K562 (cell line): Measurements from ENCODE around the gene TXNDC15. TPM values are rescaled to one million over a fixed set of nuclear protein-coding genes. Genes with fewer than 3 reads are reported as not detected.

ENCODE experiments used
- ARID3A ChIP-seq: IDR thresholded peaks from 2 replicates; pipeline ENCODE4 v1.6.1; 2012; ENCODE audit warnings: low read depth, low read length, improper control_type of control experiment, borderline replicate concordance
- ARNT ChIP-seq, 2 experiments: fragments of 450-650 bp; IDR thresholded peaks; 2 replicates each; pipeline ENCODE4 v1.6.1; 2016; ENCODE audit warnings: mild to moderate bottlenecking in 1 of 2
- BACH1 ChIP-seq: fragments of 200-800 bp; sonication (Bioruptor generic); IDR thresholded peaks from 2 replicates; pipeline ENCODE4 v1.6.1; 2016; ENCODE audit warnings: missing genetic modification characterization, missing compliant biosample characterization
- BRCA1 ChIP-seq, 2 experiments: fragments of 450-650 bp in 1 of 2; sonication (generic) in 1 of 2; formaldehyde crosslinking in 1 of 2; IDR thresholded peaks; 2 replicates each; pipeline versions ENCODE4 v1.5.0 to v1.6.1; 2017 to 2020; ENCODE audit warnings: mild to moderate bottlenecking in 1 of 2, missing genetic modification reagents in 1 of 2
- CEBPB ChIP-seq: fragments of 450-650 bp; IDR thresholded peaks from 2 replicates; pipeline ENCODE4 v1.6.1; 2016; ENCODE audit warnings: missing genetic modification characterization, missing compliant biosample characterization
- HNRNPUL1 ChIP-seq: fragments of 200-400 bp; formaldehyde crosslinking; IDR thresholded peaks from 2 replicates; pipeline ENCODE4 v1.6.1; 2017; ENCODE audit warnings: low read length
- HSF4 ChIP-seq: fragments of 250-450 bp; sonication (Bioruptor Pico); IDR thresholded peaks from 2 replicates; pipeline ENCODE4 v2.1.2; 2022; ENCODE audit warnings: mild to moderate bottlenecking, moderate library complexity, borderline replicate concordance
- JUND ChIP-seq, 2 experiments: IDR thresholded peaks; 2 replicates in 1 of 2; 3 replicates in 1 of 2; pipeline ENCODE4 v1.6.1; 2011; ENCODE audit warnings: borderline replicate concordance in 2 of 2, low read depth in 2 of 2, low read length in 2 of 2, improper control_type of control experiment in 1 of 2, missing biosample characterization in 1 of 2, missing genetic modification characterization in 1 of 2, missing genetic modification reagents in 1 of 2
- MAX ChIP-seq: sonication (generic); formaldehyde crosslinking; IDR thresholded peaks from 2 replicates; pipeline ENCODE4 v1.9.0; 2022; ENCODE audit warnings: mild to moderate bottlenecking, missing genetic modification reagents
- PTBP1 ChIP-seq: fragments of 200-400 bp; formaldehyde crosslinking; IDR thresholded peaks from 2 replicates; pipeline ENCODE4 v1.6.1; 2017; ENCODE audit warnings: low read depth, low read length
- SMAD3 ChIP-seq: fragments of 450-650 bp; formaldehyde crosslinking; conservative IDR thresholded peaks from 2 replicates; pipeline ENCODE4 v1.4.0; 2020; ENCODE audit warnings: mild to moderate bottlenecking
- SUPT5H ChIP-seq: fragments of 450-650 bp; IDR thresholded peaks from 2 replicates; pipeline ENCODE4 v1.6.1; 2016
- TEAD4 ChIP-seq, 2 experiments: sonication (generic) in 1 of 2; formaldehyde crosslinking in 1 of 2; IDR thresholded peaks; 2 replicates each; pipeline versions ENCODE4 v1.6.1 to v1.8.0; 2012 to 2022; ENCODE audit warnings: borderline replicate concordance in 1 of 2, inconsistent platforms in 1 of 2, low read length in 1 of 2, mild to moderate bottlenecking in 1 of 2, missing genetic modification reagents in 1 of 2
- ZBTB49 ChIP-seq: sonication (generic); formaldehyde crosslinking; IDR thresholded peaks from 2 replicates; pipeline ENCODE4 v1.8.0; 2022; ENCODE audit warnings: missing genetic modification reagents, mild to moderate bottlenecking, borderline replicate concordance
- ZBTB9 ChIP-seq: fragments of 450-650 bp; formaldehyde crosslinking; IDR thresholded peaks from 2 replicates; pipeline ENCODE4 v1.4.0; 2020; ENCODE audit warnings: mild to moderate bottlenecking, moderate library complexity
- ZNF444 ChIP-seq: fragments of 250-450 bp; sonication (Bioruptor Pico); IDR thresholded peaks from 2 replicates; pipeline ENCODE4 v1.4.0; 2020; ENCODE audit warnings: mild to moderate bottlenecking, moderate library complexity
- polyA plus RNA-seq, 8 experiments: library from polyadenylated mRNA; depleted of rRNA in 4 of 8; stranded (reverse) in 5 of 8; unstranded in 3 of 8; fragments of >200 nt; fragmentation: Nextera tagmentation in 2 of 8; fragmentation: Illumina TruSeq in 1 of 8; extraction: Ambion mirVana in 2 of 8; extraction: Trizol in 1 of 8; gene quantifications; 2 replicates each; pipeline versions ENCODE4 v1.2.1 to v1.2.3, GENCODE V29; 2011 to 2014; ENCODE audit warnings: inconsistent platforms in 1 of 8, missing spikeins in 1 of 8
- total RNA-seq, 7 experiments: library from RNA; depleted of rRNA in 6 of 7; stranded (reverse); fragments of >200 nt in 6 of 7; fragmentation: Illumina TruSeq in 2 of 7; extraction: Trizol in 2 of 7; gene quantifications; 2 replicates each; pipeline versions ENCODE4 v1.2.1 to v1.2.3, GENCODE V29; 2011 to 2021; ENCODE audit warnings: low replicate concordance in 1 of 7
- TF ChIP-seq, protein P1 (sequence below): sonication (generic); formaldehyde crosslinking; IDR thresholded peaks from 2 replicates; pipeline ENCODE4 v1.8.1; 2023; ENCODE audit warnings: mild to moderate bottlenecking, missing genetic modification reagents, moderate library complexity
- TF ChIP-seq, protein P2 (sequence below): fragments of 250-450 bp; sonication (Bioruptor Pico); IDR thresholded peaks from 2 replicates; pipeline ENCODE4 v1.4.0; 2020; ENCODE audit warnings: borderline replicate concordance

TXNDC15 gene
- total and polyA plus RNA-seq, 9 of the 15 experiments (the other 6 are each of a cell fraction or from before 2014, with no cell fraction given), result 3.0 to 15.4 (median 12.3) TPM

DNA sequence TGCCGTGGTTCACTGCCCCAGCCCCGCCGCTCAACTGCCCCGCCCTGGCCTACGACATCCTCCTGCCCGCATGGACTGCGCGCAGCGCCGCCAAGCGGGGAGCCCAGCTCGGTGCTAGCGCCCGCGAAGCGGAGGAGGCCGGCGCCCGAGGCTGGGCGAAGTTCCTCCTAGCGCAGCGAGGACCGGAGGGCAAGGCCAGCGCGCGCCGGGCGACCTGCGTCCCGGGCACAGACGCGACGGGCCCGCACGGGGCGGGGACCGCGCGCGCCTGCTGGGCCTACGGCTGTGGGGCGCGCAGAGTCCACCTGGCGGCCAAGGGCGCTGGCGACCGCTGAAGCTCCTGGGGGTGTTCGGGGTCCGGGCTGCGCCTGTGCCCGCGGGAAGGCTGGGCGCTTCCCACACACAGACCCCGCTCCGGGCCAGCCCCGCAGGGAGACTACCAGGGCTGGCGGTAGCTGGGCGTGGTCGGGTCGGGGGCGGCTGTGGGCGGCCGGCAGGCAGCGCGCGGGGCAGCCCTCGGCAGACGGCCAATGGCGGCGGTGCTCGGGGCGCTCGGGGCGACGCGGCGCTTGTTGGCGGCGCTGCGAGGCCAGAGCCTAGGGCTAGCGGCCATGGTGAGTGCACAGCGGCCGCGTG, 30.6 kb downstream of the TXNDC15 start, which contains the start of gene PCBD2 (continued):
- no peak for TF ChIP-seq SMAD3 (CRISPR knock-in tag)
- no peak for TF ChIP-seq TEAD4 (IDR thresholded peaks at IDR 0.05; ENCODE audit: low read length)
- TF ChIP-seq TEAD4 (CRISPR knock-in tag; IDR thresholded peaks at IDR 0.05; ENCODE audit: borderline replicate concordance), result no peak
- TF ChIP-seq ZNF444, result no peak
- TF ChIP-seq ARID3A, result no peak; the same call in 1 of the 2 replicates
- no peak; the same call in 1 of the 2 replicates for TF ChIP-seq ZBTB9
- no peak for TF ChIP-seq BACH1 (tag)
- no peak for TF ChIP-seq ZBTB49 (CRISPR knock-in tag)
- no peak for TF ChIP-seq HNRNPUL1
- peak; percentile 71 for TF ChIP-seq MAX
- TF ChIP-seq BRCA1 (IDR thresholded peaks at IDR 0.05), result no peak
- no peak for TF ChIP-seq BRCA1 (CRISPR knock-in tag; IDR thresholded peaks at IDR 0.05)
- TF ChIP-seq SUPT5H, result peak; percentile 38; the same call in 1 of the 2 replicates
- TF ChIP-seq PTBP1, result no peak
- no peak for TF ChIP-seq CEBPB (tag)
- TF ChIP-seq HSF4 (CRISPR knock-in tag), result no peak
- TF ChIP-seq, protein P1, sequence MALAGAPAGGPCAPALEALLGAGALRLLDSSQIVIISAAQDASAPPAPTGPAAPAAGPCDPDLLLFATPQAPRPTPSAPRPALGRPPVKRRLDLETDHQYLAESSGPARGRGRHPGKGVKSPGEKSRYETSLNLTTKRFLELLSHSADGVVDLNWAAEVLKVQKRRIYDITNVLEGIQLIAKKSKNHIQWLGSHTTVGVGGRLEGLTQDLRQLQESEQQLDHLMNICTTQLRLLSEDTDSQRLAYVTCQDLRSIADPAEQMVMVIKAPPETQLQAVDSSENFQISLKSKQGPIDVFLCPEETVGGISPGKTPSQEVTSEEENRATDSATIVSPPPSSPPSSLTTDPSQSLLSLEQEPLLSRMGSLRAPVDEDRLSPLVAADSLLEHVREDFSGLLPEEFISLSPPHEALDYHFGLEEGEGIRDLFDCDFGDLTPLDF (CRISPR knock-in tag), result peak; percentile 85
- TF ChIP-seq ARNT (IDR thresholded peaks at IDR 0.05), result no peak
- peak; percentile 51 for TF ChIP-seq JUND (IDR thresholded peaks at IDR 0.05; ENCODE audit: borderline replicate concordance, low read depth, low read length)
- peak; percentile 19; the same call in 1 of the 3 replicates for TF ChIP-seq JUND (tag; IDR thresholded peaks at IDR 0.05; ENCODE audit: borderline replicate concordance, low read depth, low read length)
- TF ChIP-seq, protein P2, sequence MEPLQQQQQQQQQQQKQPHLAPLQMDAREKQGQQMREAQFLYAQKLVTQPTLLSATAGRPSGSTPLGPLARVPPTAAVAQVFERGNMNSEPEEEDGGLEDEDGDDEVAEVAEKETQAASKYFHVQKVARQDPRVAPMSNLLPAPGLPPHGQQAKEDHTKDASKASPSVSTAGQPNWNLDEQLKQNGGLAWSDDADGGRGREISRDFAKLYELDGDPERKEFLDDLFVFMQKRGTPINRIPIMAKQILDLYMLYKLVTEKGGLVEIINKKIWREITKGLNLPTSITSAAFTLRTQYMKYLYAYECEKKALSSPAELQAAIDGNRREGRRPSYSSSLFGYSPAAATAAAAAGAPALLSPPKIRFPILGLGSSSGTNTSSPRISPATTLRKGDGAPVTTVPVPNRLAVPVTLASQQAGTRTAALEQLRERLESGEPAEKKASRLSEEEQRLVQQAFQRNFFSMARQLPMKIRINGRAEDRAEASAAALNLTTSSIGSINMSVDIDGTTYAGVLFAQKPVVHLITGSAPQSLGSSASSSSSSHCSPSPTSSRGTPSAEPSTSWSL (CRISPR knock-in tag), result no peak
